Mesendoderm (in vitro differentiated cells): ENCODE results near the gene JUN.

ENCODE experiments used
- DNase-seq: peaks from one replicate; pipeline ENCODE4 v3.0.0; 2013
- H2AK5ac ChIP-seq: 2 replicates; pipeline ENCODE4 v1.6.1; 2013; ENCODE audit warnings: low read length, inconsistent platforms
- H2BK120ac ChIP-seq: 2 replicates; pipeline ENCODE4 v1.6.1; 2013; ENCODE audit warnings: low read depth, mild to moderate bottlenecking, low read length, moderate library complexity, mixed read lengths
- H2BK15ac ChIP-seq: replicated peaks from 2 replicates; pipeline ENCODE4 v1.6.1; 2013; ENCODE audit warnings: low read depth, mild to moderate bottlenecking, moderate library complexity
- H2BK5ac ChIP-seq: 2 replicates; pipeline ENCODE4 v1.6.1; 2013; ENCODE audit warnings: low read length, inconsistent platforms
- H3K18ac ChIP-seq: 2 replicates; pipeline ENCODE4 v1.6.1; 2013; ENCODE audit warnings: mild to moderate bottlenecking, low read length, mixed read lengths
- H3K23ac ChIP-seq: one replicate; pipeline ENCODE4 v1.6.1; 2013; ENCODE audit warnings: low read length
- H3K27ac ChIP-seq: 2 replicates; pipeline ENCODE4 v1.5.1; 2013; ENCODE audit warnings: low read depth, mild to moderate bottlenecking, inconsistent platforms, low read length, moderate library complexity
- H3K27me3 ChIP-seq: 2 replicates; pipeline ENCODE4 v1.6.1; 2013; ENCODE audit warnings: low read length, control low read depth, mild to moderate bottlenecking, inconsistent platforms; ENCODE audit not compliant: insufficient read depth, poor library complexity
- H3K36me3 ChIP-seq: 2 replicates; pipeline ENCODE4 v1.6.1; 2013; ENCODE audit warnings: low read length, inconsistent platforms; ENCODE audit not compliant: control insufficient read depth, insufficient read depth
- H3K4ac ChIP-seq: one replicate; pipeline ENCODE4 v1.6.1; 2013; ENCODE audit warnings: low read depth, mild to moderate bottlenecking, low read length, moderate library complexity
- H3K4me1 ChIP-seq: 2 replicates; pipeline ENCODE4 v1.6.1; 2013; ENCODE audit warnings: low read depth, low read length, inconsistent platforms; ENCODE audit not compliant: control insufficient read depth
- H3K4me2 ChIP-seq: 2 replicates; pipeline ENCODE4 v1.6.1; 2013; ENCODE audit warnings: low read length
- H3K4me3 ChIP-seq: 2 replicates; pipeline ENCODE4 v1.5.1; 2013; ENCODE audit warnings: mild to moderate bottlenecking, low read length
- H3K56ac ChIP-seq: one replicate; pipeline ENCODE4 v1.6.1; 2013; ENCODE audit warnings: low read length
- H3K79me1 ChIP-seq: 2 replicates; pipeline ENCODE4 v1.6.1; 2013; ENCODE audit warnings: low read length, inconsistent platforms
- H3K79me2 ChIP-seq: 2 replicates; pipeline ENCODE4 v1.6.1; 2013; ENCODE audit warnings: mild to moderate bottlenecking, low read length; ENCODE audit not compliant: control insufficient read depth, insufficient read depth
- H3K9ac ChIP-seq: 2 replicates; pipeline ENCODE4 v1.6.1; 2013; ENCODE audit warnings: low read length, inconsistent platforms
- H4K5ac ChIP-seq: one replicate; pipeline ENCODE4 v1.6.1; 2013; ENCODE audit warnings: low read length
- H4K8ac ChIP-seq: one replicate; pipeline ENCODE4 v1.6.1; 2013; ENCODE audit warnings: low read depth, mild to moderate bottlenecking, control low read depth, low read length, moderate library complexity
- WGBS: extraction: QIAGEN DNeasy Blood & Tissue Kit; methylation state at CpG from one replicate; pipeline ENCODE4 v1.1.7; 2013; ENCODE audit warnings: low lambda C conversion rate, missing lambda C conversion rate; ENCODE audit not compliant: insufficient coverage; ENCODE audit errors: extremely low coverage; 5-methylcytosine and 5-hydroxymethylcytosine counted together

Gene JUN

DNA sequence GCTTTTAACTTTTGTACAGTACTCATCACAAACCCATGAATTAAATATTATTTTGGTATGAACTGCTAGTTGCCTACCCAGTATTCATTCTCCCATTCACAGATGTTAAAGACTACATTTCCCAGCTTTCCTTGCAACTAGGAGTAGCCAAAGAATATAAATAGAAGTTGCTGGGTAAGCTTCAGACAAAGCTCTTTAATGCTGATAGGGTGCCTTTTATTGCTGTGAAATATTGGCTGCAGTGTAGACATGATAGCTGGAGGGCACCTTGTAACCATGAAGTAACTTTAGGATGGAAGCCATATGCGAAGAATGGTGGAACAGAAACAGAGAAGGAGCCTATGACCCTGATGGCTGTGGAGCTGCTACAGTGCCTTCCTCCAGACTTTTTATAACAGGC is 16.7 kb downstream of the JUN start:
- Histone ChIP-seq H4K5ac (no peak overlapping the region), H2BK15ac (no peak overlapping the region), H4K8ac (no peak overlapping the region), H3K27me3 (no peaks in the 10 kb centered on the region), H3K9ac (no peak overlapping the region), H3K4me1 (peaks cover 10% of the 10 kb centered on the region), H3K23ac (no peak overlapping the region), H3K4ac (no peak overlapping the region), H3K79me1 (no peaks in the 10 kb centered on the region), H3K36me3 (no peaks in the 10 kb centered on the region), H3K18ac (no peak overlapping the region), H3K4me3 (no peak overlapping the region), H3K4me2 (no peak overlapping the region), H3K56ac (no peak overlapping the region), H3K27ac (no peak overlapping the region), H2BK5ac (no peak overlapping the region), H2AK5ac (no peak overlapping the region), H2BK120ac (no peak overlapping the region), H3K79me2 (no peaks in the 10 kb centered on the region)
- no CpG with 5 or more reads among the region's 1 CpG for WGBS
- DNase-seq: no peak

DNA sequence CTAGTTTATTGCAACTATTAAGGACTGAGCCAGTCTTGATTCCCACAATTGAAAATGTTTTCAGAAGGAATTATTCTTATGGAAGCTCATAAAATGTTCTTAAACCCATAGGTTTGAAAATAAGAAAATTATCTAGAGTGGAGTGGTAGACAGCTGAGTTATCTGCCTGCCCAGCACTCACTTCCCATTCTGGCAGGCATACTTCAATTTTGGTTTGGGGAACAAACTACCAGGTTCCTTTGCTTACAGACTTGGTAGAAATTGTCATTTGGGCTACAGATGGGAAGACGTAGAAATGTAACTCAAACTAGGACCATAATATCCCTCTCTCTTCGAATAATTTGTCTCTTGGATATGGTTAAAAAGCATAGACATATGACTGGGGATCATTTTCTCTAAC is 18.4 kb downstream of the JUN start:
- no peak overlapping the region for H4K8ac ChIP-seq
- no peak overlapping the region for H2BK5ac ChIP-seq
- no peaks in the 10 kb centered on the region for H3K79me1 ChIP-seq
- H3K36me3 ChIP-seq: no peaks in the 10 kb centered on the region
- no peaks in the 10 kb centered on the region for H3K79me2 ChIP-seq
- H2BK15ac ChIP-seq: no peak overlapping the region
- no peak overlapping the region for H3K18ac ChIP-seq
- H2AK5ac ChIP-seq: no peak overlapping the region
- peaks cover 10% of the 10 kb centered on the region for H3K4me1 ChIP-seq
- H2BK120ac ChIP-seq: no peak overlapping the region
- H3K9ac ChIP-seq: no peak overlapping the region
- no peak overlapping the region for H3K27ac ChIP-seq
- no peak overlapping the region for H3K4me3 ChIP-seq
- no peak for DNase-seq
- H3K56ac ChIP-seq: no peak overlapping the region
- no peak overlapping the region for H3K4me2 ChIP-seq
- H3K23ac ChIP-seq: no peak overlapping the region
- no peak overlapping the region for H4K5ac ChIP-seq
- no CpG with 5 or more reads among the region's 2 CpGs for WGBS
- H3K27me3 ChIP-seq: no peaks in the 10 kb centered on the region
- no peak overlapping the region for H3K4ac ChIP-seq

DNA sequence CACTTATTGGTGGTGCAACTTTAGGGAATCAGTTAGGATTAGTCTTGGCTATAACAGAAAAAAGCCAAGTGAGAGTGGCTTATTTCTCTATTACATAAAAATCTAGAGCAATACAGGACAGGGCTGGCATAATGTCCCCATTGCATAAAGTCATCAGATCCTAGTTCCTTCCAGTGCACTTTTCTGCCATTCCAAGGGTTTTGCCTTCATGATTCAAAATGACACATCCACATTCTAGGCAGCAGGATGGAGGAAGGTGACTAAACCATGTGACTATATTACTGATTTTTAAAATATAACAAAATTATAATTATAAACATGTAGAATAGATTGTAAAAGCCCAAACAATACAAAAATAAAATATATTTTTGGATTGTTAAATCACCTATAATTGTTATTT is 18.8 kb downstream of the JUN start:
- no peak overlapping the region for H3K27ac ChIP-seq
- H3K9ac ChIP-seq: no peak overlapping the region
- H3K56ac ChIP-seq: no peak overlapping the region
- DNase-seq: no peak
- no peak overlapping the region for H2BK15ac ChIP-seq
- no peak overlapping the region for H2BK5ac ChIP-seq
- H4K5ac ChIP-seq: no peak overlapping the region
- no peak overlapping the region for H4K8ac ChIP-seq
- H3K79me2 ChIP-seq: no peaks in the 10 kb centered on the region
- no peaks in the 10 kb centered on the region for H3K36me3 ChIP-seq
- no peak overlapping the region for H2AK5ac ChIP-seq
- H3K4me3 ChIP-seq: no peak overlapping the region
- no peak overlapping the region for H2BK120ac ChIP-seq
- H3K79me1 ChIP-seq: no peaks in the 10 kb centered on the region
- no peak overlapping the region for H3K4me2 ChIP-seq
- H3K27me3 ChIP-seq: no peaks in the 10 kb centered on the region
- no peak overlapping the region for H3K18ac ChIP-seq
- H3K4me1 ChIP-seq: peaks cover 10% of the 10 kb centered on the region
- no peak overlapping the region for H3K4ac ChIP-seq
- no peak overlapping the region for H3K23ac ChIP-seq

DNA sequence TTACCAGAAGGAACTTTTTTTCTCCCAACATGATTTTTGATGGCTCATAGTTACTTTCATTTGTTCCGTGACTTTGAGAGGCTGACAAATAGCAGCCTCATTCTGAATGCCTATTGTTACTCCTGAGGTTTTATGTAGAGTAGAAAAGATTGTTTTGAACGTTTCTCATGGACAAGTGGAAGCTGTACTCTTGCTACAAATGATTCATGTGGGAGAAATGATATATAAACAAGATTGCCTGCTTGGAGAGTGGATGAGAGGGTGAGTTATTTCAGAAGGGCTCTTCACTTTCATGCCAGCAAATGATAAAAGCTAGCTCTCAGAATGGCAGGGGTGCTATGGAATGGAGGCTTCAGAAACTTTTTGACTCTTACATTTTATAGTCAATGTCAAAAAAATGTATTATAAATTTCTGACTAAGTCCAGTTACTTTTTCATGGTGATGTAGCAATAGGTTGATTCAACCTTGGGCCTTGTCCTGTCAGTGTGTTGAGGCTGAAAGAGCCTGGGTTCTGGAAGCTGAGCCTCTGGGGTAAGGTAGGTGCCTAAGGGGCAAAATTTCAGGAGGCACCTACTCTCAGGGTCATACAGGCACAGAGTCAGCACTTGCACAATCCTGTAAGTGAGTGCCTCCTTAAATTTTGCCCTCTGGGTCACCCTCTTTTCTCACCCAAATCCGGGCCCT is 19.4 kb downstream of the JUN start:
- DNase-seq: no peak
- WGBS: no CpG with 5 or more reads among the region's 3 CpGs

DNA sequence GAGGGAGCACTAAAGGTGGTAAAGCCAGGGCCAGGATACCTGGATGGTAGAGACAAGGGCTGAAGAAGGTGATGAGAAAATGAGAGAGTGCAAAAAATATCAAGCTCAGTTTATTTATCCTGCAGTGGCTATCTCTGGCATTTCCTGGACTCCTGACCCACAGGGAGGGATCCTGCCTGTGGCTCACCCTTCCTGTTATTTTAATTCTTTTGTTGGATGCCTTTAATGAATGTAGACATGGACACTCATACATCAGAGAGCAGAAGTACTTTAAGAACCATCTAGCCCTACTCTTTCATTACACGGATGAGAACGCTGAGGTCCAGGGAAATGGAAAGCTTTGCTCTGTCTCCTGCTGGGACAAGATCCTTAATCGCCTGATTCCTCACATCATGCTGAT is 20.6 kb downstream of the JUN start:
- Histone ChIP-seq H3K79me1 (no peaks in the 10 kb centered on the region), H4K5ac (no peak overlapping the region), H3K18ac (no peak overlapping the region), H3K4me1 (peaks cover 4% of the 10 kb centered on the region), H3K56ac (no peak overlapping the region), H3K9ac (no peak overlapping the region), H3K79me2 (no peaks in the 10 kb centered on the region), H4K8ac (no peak overlapping the region), H2BK120ac (no peak overlapping the region), H3K4me2 (no peak overlapping the region), H3K27ac (no peak overlapping the region), H2AK5ac (no peak overlapping the region), H3K36me3 (no peaks in the 10 kb centered on the region), H2BK5ac (no peak overlapping the region), H3K27me3 (no peaks in the 10 kb centered on the region), H3K23ac (no peak overlapping the region), H3K4ac (no peak overlapping the region), H2BK15ac (no peak overlapping the region), H3K4me3 (no peak overlapping the region)
- no peak for DNase-seq
- no CpG with 5 or more reads among the region's 3 CpGs for WGBS

More for the DNA sequence above, 19.4 kb downstream of the JUN start:
- Histone ChIP-seq H2AK5ac (no peak overlapping the region), H3K23ac (no peak overlapping the region), H2BK15ac (no peak overlapping the region), H3K36me3 (no peaks in the 10 kb centered on the region), H3K79me2 (no peaks in the 10 kb centered on the region), H3K4me1 (peaks cover 10% of the 10 kb centered on the region), H3K4ac (no peak overlapping the region), H3K4me3 (no peak overlapping the region), H2BK120ac (no peak overlapping the region), H3K56ac (no peak overlapping the region), H2BK5ac (no peak overlapping the region), H4K8ac (no peak overlapping the region), H3K18ac (no peak overlapping the region), H4K5ac (no peak overlapping the region), H3K27ac (no peak overlapping the region), H3K9ac (no peak overlapping the region), H3K79me1 (no peaks in the 10 kb centered on the region), H3K27me3 (no peaks in the 10 kb centered on the region), H3K4me2 (no peak overlapping the region)

DNA sequence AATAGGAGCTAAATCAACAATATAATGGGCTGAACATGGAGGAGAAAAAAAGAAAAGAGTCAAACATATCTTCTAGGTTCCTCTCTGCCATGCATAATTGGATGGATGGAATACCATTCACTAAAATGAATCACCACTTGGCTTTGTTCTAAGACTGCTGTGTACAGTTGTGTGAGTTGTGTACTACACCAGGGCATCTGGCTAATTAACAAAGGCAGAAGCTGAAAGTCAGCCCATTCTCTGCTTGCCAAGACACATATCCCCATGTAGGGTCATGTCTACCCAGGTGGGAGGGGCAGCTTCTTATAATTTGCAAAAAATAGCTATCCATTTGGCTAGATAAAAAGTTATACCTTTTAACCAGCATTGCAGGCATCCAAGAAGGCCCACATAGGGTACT is 21.0 kb downstream of the JUN start:
- Histone ChIP-seq H3K36me3 (no peaks in the 10 kb centered on the region), H2BK15ac (no peak overlapping the region), H3K27ac (no peak overlapping the region), H3K27me3 (no peaks in the 10 kb centered on the region), H3K23ac (no peak overlapping the region), H2AK5ac (no peak overlapping the region), H2BK120ac (no peak overlapping the region), H3K56ac (no peak overlapping the region), H3K4me3 (no peak overlapping the region), H3K4me1 (peaks cover 2% of the 10 kb centered on the region), H4K8ac (no peak overlapping the region), H3K18ac (no peak overlapping the region), H3K4me2 (no peak overlapping the region), H3K79me2 (no peaks in the 10 kb centered on the region), H3K9ac (no peak overlapping the region), H4K5ac (no peak overlapping the region), H2BK5ac (no peak overlapping the region), H3K4ac (no peak overlapping the region), H3K79me1 (no peaks in the 10 kb centered on the region)
- DNase-seq: no peak
